K562 (cell line): ENCODE results near the gene LHPP. TPM values are rescaled to one million over a fixed set of nuclear protein-coding genes. Genes with fewer than 3 reads are reported as not detected.
A peak's percentile ranks its signal among the peaks of the same experiment; 100 is the strongest.

ENCODE experiments used
- ATAC-seq: fragments of 200-7000 bp; cut with Tn5 transposase; 3 replicates; pipeline ENCODE4 v1.9.1; 2020; ENCODE audit warnings: moderate library complexity
- BruUV-seq: library from RNA; stranded (reverse); fragments of 400-500 nt; replicated peaks from 2 replicates; lab custom pipeline; 2021; lab: Mats Ljungman, UMichigan
- CTCF ChIA-PET: fragments of 300-600 bp; formaldehyde crosslinking; extraction: SDS; loops from one replicate; lab custom pipeline; 2021; ENCODE audit warnings: low intra/inter-chr PET ratio; lab: Yijun Ruan, JAX
- POLR2A ChIA-PET: fragments of 300-600, 350-650 bp; sonication (Branson Sonifier 250); formaldehyde crosslinking; extraction: SDS; loops from one replicate; lab custom pipeline; 2021; ENCODE audit warnings: antibody characterized with exemption, inconsistent platforms; lab: Yijun Ruan, JAX
- DNase-seq, 4 experiments: peaks; one replicate each; pipeline versions ENCODE4 v3.0.0 to v3.0.0-alpha.2; 2011 to 2018; ENCODE audit warnings: low spot score in 3 of 4, mixed read lengths in 3 of 4; ENCODE audit errors: extremely low read depth in 1 of 4
- FAIRE-seq: peaks from 2 replicates; lab custom pipeline; 2011; peaks lifted over from hg19 to GRCh38; lab: Jason Lieb, UNC
- H2AFZ ChIP-seq: 2 replicates; pipeline ENCODE4 v1.6.0; 2011; ENCODE audit warnings: low read depth, low read length, control low read depth, inconsistent platforms
- H3K27ac ChIP-seq: fragments of 200-600 bp; 3 replicates; pipeline ENCODE4 v1.8.0; 2011; ENCODE audit warnings: low read depth, mild to moderate bottlenecking, control low read depth, inconsistent platforms, low read length, moderate library complexity, mixed read lengths; ENCODE audit errors: extremely low read depth
- H3K27me3 ChIP-seq, 2 experiments: fragments of 300-600 bp in 1 of 2; 2 replicates in 1 of 2; 3 replicates in 1 of 2; pipeline versions ENCODE4 v1.6.0 to v1.8.0; 2011; ENCODE audit warnings: inconsistent platforms in 2 of 2, low read length in 2 of 2, mild to moderate bottlenecking in 1 of 2, mixed read lengths in 1 of 2, moderate library complexity in 1 of 2; ENCODE audit not compliant: control insufficient read depth in 2 of 2, insufficient read depth in 2 of 2
- H3K36me3 ChIP-seq: fragments of 300-600 bp; 3 replicates; pipeline ENCODE4 v1.8.0; 2011; ENCODE audit warnings: mild to moderate bottlenecking, low read length, inconsistent platforms; ENCODE audit not compliant: control insufficient read depth, insufficient read depth
- H3K4me1 ChIP-seq, 2 experiments: fragments of 200-600 bp in 1 of 2; replicated peaks in 1 of 2; 2 replicates in 1 of 2; 3 replicates in 1 of 2; pipeline versions ENCODE4 v1.5.1 to v1.8.0; 2011; ENCODE audit warnings: inconsistent platforms in 2 of 2, low read length in 2 of 2, mild to moderate bottlenecking in 1 of 2, mixed read lengths in 1 of 2, moderate library complexity in 1 of 2; ENCODE audit not compliant: control insufficient read depth in 2 of 2, insufficient read depth in 2 of 2
- H3K4me2 ChIP-seq: 2 replicates; pipeline ENCODE4 v1.6.1; 2011; ENCODE audit warnings: low read length, control low read depth, inconsistent platforms, mixed read lengths; ENCODE audit not compliant: insufficient read depth
- H3K4me3 ChIP-seq: fragments of 200-600 bp; sonication (generic), shearing (Covaris generic); 2 replicates; pipeline ENCODE4 v1.5.1; 2016; ENCODE audit warnings: control low read depth, inconsistent platforms
- H3K79me2 ChIP-seq: fragments of 200-600 bp; 3 replicates; pipeline ENCODE4 v1.8.0; 2011; ENCODE audit warnings: low read length, inconsistent platforms; ENCODE audit not compliant: control insufficient read depth, insufficient read depth
- H3K9ac ChIP-seq, 2 experiments: 2 replicates each; pipeline versions ENCODE4 v1.6.0 to v1.6.1; 2011; ENCODE audit warnings: low read depth in 2 of 2, low read length in 2 of 2, control low read depth in 1 of 2, inconsistent platforms in 1 of 2, mild to moderate bottlenecking in 1 of 2, mixed read lengths in 1 of 2; ENCODE audit not compliant: insufficient read depth in 1 of 2
- H3K9me1 ChIP-seq: one replicate; pipeline ENCODE4 v1.6.0; 2011; ENCODE audit warnings: inconsistent platforms, mild to moderate bottlenecking, low read length, moderate library complexity; ENCODE audit not compliant: control insufficient read depth, insufficient read depth
- H3K9me3 ChIP-seq: replicated peaks from 2 replicates; pipeline ENCODE4 v1.5.1; 2011; ENCODE audit warnings: low read depth, low read length, inconsistent platforms; ENCODE audit not compliant: control insufficient read depth, insufficient read depth
- H4K20me1 ChIP-seq: replicated peaks from 2 replicates; pipeline ENCODE4 v1.6.1; 2011; ENCODE audit warnings: low read length, inconsistent platforms, mixed read lengths; ENCODE audit not compliant: control insufficient read depth, insufficient read depth
- HNRNPUL1 ChIP-seq: fragments of 200-400 bp; formaldehyde crosslinking; IDR thresholded peaks from 2 replicates; pipeline ENCODE4 v1.6.1; 2017; ENCODE audit warnings: low read length
- PPARD ChIP-seq: fragments of 250-450 bp; sonication (Bioruptor Pico); IDR thresholded peaks from 2 replicates; pipeline ENCODE4 v1.8.0; 2022; ENCODE audit warnings: inconsistent platforms, mild to moderate bottlenecking, moderate library complexity
- SPI1 ChIP-seq: IDR thresholded peaks from 2 replicates; pipeline ENCODE4 v1.6.1; 2011; ENCODE audit warnings: low read depth, low read length, control low read depth, borderline replicate concordance
- TCF3 ChIP-seq: sonication (generic); formaldehyde crosslinking; IDR thresholded peaks from 2 replicates; pipeline ENCODE4 v1.4.0; 2020; ENCODE audit warnings: mild to moderate bottlenecking, missing genetic modification reagents
- ZBTB7A ChIP-seq: IDR thresholded peaks from 2 replicates; pipeline ENCODE4 v1.6.1; 2011; ENCODE audit warnings: low read depth, mild to moderate bottlenecking, low read length, moderate library complexity, borderline replicate concordance; ENCODE audit not compliant: control insufficient read depth
- ZNF3 ChIP-seq: fragments of 250-450 bp; sonication (Bioruptor Pico); IDR thresholded peaks from 2 replicates; pipeline ENCODE4 v1.5.0; 2021; ENCODE audit warnings: mild to moderate bottlenecking, moderate library complexity
- WGBS: fragments of 100-300 bp; shearing (Covaris generic); methylation state at CpG from one replicate; pipeline ENCODE4 v1.1.6; 2016; ENCODE audit warnings: low coverage, mixed read lengths; ENCODE audit not compliant: insufficient coverage; ENCODE audit errors: missing lambda C conversion rate; 5-methylcytosine and 5-hydroxymethylcytosine counted together
- in situ Hi-C: fragments of 300-500 bp; cut with MboI; formaldehyde crosslinking; loops from 4 replicates; pipeline ENCODE4 v1.15.0; 2018; ENCODE audit warnings: inconsistent platforms, mixed read lengths
- intact Hi-C: fragments of 100-400 bp; cut with micrococcal nuclease; formaldehyde crosslinking; loops from 2 replicates; pipeline ENCODE4 v1.14.2; 2022
- polyA plus RNA-seq, 8 experiments: library from polyadenylated mRNA; depleted of rRNA in 4 of 8; stranded (reverse) in 5 of 8; unstranded in 3 of 8; fragments of >200 nt; fragmentation: Nextera tagmentation in 2 of 8; fragmentation: Illumina TruSeq in 1 of 8; extraction: Ambion mirVana in 2 of 8; extraction: Trizol in 1 of 8; gene quantifications; 2 replicates each; pipeline versions ENCODE4 v1.2.1 to v1.2.3, GENCODE V29; 2011 to 2014; ENCODE audit warnings: inconsistent platforms in 1 of 8, missing spikeins in 1 of 8
- total RNA-seq, 7 experiments: library from RNA; depleted of rRNA in 6 of 7; stranded (reverse); fragments of >200 nt in 6 of 7; fragmentation: Illumina TruSeq in 2 of 7; extraction: Trizol in 2 of 7; gene quantifications; 2 replicates each; pipeline versions ENCODE4 v1.2.1 to v1.2.3, GENCODE V29; 2011 to 2021; ENCODE audit warnings: low replicate concordance in 1 of 7
- TF ChIP-seq, protein P1 (sequence below): fragments of 200-800 bp; sonication (Bioruptor generic); IDR thresholded peaks from 2 replicates; pipeline ENCODE4 v1.6.1; 2017; ENCODE audit warnings: missing genetic modification characterization, missing compliant biosample characterization
- TF ChIP-seq, protein P2 (sequence below): fragments of 450-650 bp; IDR thresholded peaks from one replicate; pipeline ENCODE4 v1.6.1; 2018; ENCODE audit warnings: mild to moderate bottlenecking, moderate library complexity; ENCODE audit not compliant: partially characterized antibody
- TF ChIP-seq, protein P3 (sequence below): sonication (generic); formaldehyde crosslinking; IDR thresholded peaks from 2 replicates; pipeline ENCODE4 v1.9.0; 2022; ENCODE audit warnings: mild to moderate bottlenecking, missing genetic modification reagents

The LHPP gene
- total and polyA plus RNA-seq, 9 of the 15 experiments (the other 6 are each of a cell fraction or from before 2014, with no cell fraction given) = 0.34 to 7.4 (median 3.0) TPM

GRCh38 chr10:124535731-124536495 is 74.3 kb downstream of the LHPP start:
- 49% methylated on average over 9 of the region's 18 CpGs for WGBS
- H3K27ac ChIP-seq = no peak overlapping the region
- intact Hi-C loops = loop anchor here (10.0 kb wide), 1 partner anchor 289 kb away; no protein-coding TSS in a partner anchor
- in situ Hi-C loops = loop anchor here (10.0 kb wide), 1 partner anchor 509 kb away; no protein-coding TSS in a partner anchor
- no peak overlapping the region for H3K4me2 ChIP-seq
- no peaks in the 10 kb centered on the region for H3K36me3 ChIP-seq
- CTCF ChIA-PET = no interaction called here
- no peaks in the 10 kb centered on the region for H3K9me1 ChIP-seq
- no peaks in the 10 kb centered on the region for H3K79me2 ChIP-seq
- H3K4me1 ChIP-seq = peaks cover 3 to 48% of the 10 kb centered on the region in 2 experiments; a peak in 4 of 5 replicates
- H4K20me1 ChIP-seq = no peaks in the 10 kb centered on the region
- no peak for FAIRE-seq
- no peak for ATAC-seq
- peak overlapping the region; percentile 66 for H2AFZ ChIP-seq
- H3K9me3 ChIP-seq = no peaks in the 10 kb centered on the region
- POLR2A ChIA-PET = no interaction called here
- no peak for DNase-seq
- peak overlapping the region in 1 of 2 experiments; percentile 82; a peak in 2 of 4 replicates for H3K9ac ChIP-seq
- BruUV-seq = no TSS peak
- TF ChIP-seq TCF3 (CRISPR knock-in tag) (no peak), PPARD (CRISPR knock-in tag) (no peak), ZNF3 (CRISPR knock-in tag) (no peak), SPI1 (peak; percentile 83), ZBTB7A (0 out of 2 replicates have a peak, but pooled peaks have one; percentile 7), HNRNPUL1 (no peak)
- TF ChIP-seq, protein P1, sequence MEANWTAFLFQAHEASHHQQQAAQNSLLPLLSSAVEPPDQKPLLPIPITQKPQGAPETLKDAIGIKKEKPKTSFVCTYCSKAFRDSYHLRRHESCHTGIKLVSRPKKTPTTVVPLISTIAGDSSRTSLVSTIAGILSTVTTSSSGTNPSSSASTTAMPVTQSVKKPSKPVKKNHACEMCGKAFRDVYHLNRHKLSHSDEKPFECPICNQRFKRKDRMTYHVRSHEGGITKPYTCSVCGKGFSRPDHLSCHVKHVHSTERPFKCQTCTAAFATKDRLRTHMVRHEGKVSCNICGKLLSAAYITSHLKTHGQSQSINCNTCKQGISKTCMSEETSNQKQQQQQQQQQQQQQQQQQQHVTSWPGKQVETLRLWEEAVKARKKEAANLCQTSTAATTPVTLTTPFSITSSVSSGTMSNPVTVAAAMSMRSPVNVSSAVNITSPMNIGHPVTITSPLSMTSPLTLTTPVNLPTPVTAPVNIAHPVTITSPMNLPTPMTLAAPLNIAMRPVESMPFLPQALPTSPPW (CRISPR knock-in tag) = no peak
- TF ChIP-seq, protein P2, sequence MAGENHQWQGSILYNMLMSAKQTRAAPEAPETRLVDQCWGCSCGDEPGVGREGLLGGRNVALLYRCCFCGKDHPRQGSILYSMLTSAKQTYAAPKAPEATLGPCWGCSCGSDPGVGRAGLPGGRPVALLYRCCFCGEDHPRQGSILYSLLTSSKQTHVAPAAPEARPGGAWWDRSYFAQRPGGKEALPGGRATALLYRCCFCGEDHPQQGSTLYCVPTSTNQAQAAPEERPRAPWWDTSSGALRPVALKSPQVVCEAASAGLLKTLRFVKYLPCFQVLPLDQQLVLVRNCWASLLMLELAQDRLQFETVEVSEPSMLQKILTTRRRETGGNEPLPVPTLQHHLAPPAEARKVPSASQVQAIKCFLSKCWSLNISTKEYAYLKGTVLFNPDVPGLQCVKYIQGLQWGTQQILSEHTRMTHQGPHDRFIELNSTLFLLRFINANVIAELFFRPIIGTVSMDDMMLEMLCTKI = no peak
- TF ChIP-seq, protein P3, sequence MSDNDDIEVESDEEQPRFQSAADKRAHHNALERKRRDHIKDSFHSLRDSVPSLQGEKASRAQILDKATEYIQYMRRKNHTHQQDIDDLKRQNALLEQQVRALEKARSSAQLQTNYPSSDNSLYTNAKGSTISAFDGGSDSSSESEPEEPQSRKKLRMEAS (CRISPR knock-in tag) = no peak
- no peaks in the 10 kb centered on the region for H3K27me3 ChIP-seq
- H3K4me3 ChIP-seq = no peak overlapping the region
